Subcutaneous adipose tissue (tissue), 4 donors: Measurements from ENCODE around the gene ARL14. TPM values are rescaled to one million over a fixed set of nuclear protein-coding genes. Genes with fewer than 3 reads are reported as not detected.

ENCODE experiments used
- total RNA-seq, 4 donors: library from RNA; depleted of rRNA; stranded (reverse); fragments of >200 nt; gene quantifications; one replicate each; pipeline ENCODE4 v1.1.0, GENCODE V29; 2016
- TF ChIP-seq, protein P1 (sequence below): fragments of 450-650 bp; IDR thresholded peaks from one replicate; pipeline ENCODE4 v1.5.1; 2016; ENCODE audit warnings: low read depth, mild to moderate bottlenecking, control low read depth, antibody characterized with exemption, moderate library complexity

ARL14 gene
- 1 to 10 TPM in 1 of 4 donors, not detected in 3; 1.5 TPM for total RNA-seq

DNA sequence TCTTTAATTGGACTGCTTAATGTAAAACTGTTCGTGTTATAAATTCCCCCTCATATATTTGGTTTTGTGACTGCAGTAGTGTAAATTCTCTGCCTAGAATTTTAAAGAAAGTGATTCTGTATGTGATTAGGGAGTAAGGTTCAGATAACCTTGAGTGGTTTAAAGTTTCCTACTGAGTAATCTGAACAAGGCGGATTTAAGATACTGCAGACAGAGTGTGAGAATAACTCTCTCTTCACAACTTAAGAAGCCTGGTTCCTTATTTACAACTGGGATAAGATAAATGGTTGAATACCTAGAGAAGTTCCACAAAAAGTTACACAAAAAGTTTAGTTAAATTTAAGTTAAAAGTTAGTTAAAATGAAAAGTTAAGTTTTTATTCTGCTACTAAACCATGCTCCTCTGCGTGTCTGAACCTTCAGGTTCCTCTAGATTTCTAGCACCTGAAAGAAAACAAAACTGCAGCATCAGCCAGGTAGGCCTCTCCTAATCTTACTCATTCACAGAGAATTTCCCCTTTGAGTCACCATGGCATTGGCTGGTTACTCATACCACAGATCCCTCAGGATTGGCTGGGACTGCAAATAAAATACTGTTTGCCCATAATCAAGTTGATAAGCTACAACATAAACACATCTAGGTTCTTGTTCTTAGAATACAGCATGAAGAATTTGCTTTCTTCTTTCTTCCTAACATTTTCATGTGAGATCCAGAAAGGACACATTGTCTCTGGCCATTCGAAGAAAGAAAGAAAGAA lies at the start of gene ARL14:
TSS of gene ARL14 (plus strand) at position 614 of the 757 bp plus-strand sequence. CDS start 187 bp downstream, outside the sequence.
- TF ChIP-seq, protein P1, sequence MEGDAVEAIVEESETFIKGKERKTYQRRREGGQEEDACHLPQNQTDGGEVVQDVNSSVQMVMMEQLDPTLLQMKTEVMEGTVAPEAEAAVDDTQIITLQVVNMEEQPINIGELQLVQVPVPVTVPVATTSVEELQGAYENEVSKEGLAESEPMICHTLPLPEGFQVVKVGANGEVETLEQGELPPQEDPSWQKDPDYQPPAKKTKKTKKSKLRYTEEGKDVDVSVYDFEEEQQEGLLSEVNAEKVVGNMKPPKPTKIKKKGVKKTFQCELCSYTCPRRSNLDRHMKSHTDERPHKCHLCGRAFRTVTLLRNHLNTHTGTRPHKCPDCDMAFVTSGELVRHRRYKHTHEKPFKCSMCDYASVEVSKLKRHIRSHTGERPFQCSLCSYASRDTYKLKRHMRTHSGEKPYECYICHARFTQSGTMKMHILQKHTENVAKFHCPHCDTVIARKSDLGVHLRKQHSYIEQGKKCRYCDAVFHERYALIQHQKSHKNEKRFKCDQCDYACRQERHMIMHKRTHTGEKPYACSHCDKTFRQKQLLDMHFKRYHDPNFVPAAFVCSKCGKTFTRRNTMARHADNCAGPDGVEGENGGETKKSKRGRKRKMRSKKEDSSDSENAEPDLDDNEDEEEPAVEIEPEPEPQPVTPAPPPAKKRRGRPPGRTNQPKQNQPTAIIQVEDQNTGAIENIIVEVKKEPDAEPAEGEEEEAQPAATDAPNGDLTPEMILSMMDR = no peak

DNA sequence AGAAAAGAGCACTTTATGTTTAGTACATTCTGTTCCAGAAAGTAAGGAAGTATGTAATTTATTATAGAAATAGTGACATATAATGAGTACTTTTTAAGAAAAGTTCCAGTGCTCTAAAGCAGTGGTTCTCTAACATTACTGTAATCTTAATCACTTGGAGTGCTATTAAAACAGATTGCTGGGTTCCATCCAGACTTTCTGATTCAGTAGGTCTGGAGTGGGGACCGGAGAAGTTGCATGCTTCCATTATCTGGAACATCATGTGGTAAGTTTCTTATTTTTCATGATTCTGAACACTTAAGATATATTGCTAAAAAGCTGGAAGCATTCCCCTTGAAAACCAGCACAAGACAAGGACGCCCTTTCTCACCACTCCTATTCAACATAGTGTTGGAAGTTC lies 47.5 kb upstream of the ARL14 start:
- TF ChIP-seq, protein P1 = no peak

DNA sequence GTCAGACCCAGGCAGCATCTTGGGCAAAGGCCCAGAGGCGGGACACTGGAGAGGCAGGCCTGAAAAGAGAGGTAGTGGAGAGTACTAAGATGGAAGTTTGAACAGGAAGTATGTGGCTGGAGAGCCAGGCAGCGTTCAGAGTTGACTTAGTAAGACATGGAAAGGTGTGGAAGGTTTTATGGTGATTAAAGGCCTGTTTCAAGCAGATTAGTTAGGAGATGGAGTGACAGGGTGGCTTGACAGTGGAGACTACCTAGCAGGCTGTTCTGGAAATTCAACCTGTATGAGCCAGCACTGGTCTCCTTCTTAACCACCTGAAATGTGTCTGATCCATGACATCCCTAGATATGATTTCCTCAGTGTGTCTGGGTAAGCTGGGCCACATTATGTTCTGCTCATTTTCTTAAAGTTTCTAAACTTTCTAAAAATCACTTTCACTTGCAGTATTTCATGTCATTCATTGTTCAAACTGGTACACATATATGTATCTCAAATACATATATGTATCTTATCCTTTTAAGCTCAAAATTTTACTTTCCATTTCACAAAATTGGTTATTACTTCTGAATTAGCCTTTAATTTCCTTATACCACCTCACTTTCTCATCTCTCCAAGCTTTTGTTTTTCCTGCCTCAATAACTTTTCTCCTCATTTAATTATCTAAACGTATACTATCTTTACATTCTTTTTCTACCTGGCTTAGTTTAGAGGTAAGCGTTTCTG lies 43.4 kb upstream of the ARL14 start:
- TF ChIP-seq, protein P1 = no peak

GRCh38 chr3:160635213-160635612 lies 41.7 kb upstream of the ARL14 start:
- TF ChIP-seq, protein P1 = no peak

- TF ChIP-seq, protein P1 = no peak
Measured at GRCh38 chr3:160637086-160637485, 39.9 kb upstream of the ARL14 start.

DNA sequence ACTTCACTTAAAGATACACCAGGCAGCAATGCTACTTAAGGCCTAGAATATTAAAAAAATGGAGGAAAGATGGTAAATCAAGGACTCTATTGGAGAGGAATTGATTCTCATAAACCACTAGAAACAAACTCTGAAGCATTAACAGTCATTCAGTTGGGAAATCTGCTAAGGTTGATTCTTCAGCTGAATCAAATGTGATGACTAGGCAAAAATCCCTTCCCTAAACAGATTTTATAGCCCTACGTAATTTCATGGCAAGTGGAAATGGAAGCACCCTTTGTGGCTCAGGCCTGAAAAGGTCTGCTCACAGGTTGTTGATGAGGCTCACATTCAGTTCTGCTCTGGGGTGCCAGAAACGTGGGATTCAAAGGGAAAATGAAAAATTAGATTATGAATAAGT lies 38.8 kb upstream of the ARL14 start:
- TF ChIP-seq, protein P1 = no peak

DNA sequence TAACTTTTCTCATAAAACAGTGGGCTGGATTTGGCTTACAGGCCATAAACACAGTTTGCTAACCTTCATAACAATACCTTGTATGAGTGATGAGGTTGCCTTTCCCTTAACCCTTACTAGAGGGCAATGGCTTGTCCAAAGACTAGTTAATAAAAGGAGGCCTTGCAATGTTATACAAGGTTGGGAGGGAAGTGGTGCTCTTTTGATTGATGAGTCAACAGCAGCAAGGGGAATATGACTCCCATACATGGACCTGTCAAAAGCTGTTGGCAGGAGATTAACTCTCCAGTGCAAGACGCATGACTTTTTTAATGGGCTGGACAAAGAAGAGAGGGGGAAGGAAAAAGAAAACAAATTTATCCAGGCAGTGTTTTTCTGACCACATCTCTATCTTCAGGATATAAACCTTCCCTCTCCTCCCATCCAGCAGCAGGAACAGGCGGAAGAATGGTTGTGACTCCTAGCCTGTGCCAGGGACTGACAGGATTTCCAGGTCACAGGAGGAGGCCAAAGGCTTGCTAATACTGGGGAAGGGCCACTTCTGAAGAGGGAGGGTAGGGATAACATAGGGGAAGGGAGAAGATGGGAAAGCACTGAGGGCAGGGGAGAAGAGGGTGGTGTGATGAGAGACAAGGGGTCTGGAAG lies 35.2 kb upstream of the ARL14 start:
- TF ChIP-seq, protein P1 = no peak
